ENCODE data around the gene VPREB3.

VPREB3 gene, protein sequence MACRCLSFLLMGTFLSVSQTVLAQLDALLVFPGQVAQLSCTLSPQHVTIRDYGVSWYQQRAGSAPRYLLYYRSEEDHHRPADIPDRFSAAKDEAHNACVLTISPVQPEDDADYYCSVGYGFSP

DNA sequence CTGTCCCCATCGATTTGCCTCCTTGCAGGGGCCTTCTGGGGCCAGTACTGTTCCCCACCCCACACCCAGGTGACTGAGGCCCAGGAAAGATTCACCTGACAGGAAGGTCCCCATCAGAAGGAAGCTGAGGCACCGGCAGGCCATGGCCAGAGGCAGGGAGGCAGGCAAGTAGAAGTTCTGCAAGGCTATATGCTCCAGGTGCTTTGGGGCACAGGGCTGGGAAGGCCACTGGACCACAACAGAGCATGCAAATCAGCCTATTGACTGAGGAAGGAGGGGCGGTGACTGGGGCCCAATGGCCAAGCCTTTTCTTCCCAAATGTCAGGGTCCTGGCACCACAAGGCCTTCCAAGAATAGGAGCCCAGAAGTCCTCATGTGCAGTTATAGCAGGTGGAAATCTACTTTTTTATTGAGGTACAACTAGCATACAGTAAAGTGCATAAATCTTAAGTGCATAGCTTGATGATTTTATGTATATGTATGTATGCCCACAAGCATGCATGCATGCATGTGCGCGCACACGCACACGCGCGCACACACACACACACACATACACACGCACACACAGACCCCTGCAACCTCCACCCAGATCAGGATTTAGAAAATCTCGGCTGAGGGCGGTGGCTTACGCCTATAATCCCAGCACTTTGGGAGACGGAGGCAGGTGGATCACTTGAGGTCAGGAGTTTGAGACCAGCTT is at the start of gene VPREB3:
VPREB3 (minus strand) TSS at position 206 of the 700 bp plus-strand sequence; CDS start at position 144, 62 bp downstream.
- no peak for TF ChIP-seq CTCF (IDR thresholded peaks at IDR 0.05)

DNA sequence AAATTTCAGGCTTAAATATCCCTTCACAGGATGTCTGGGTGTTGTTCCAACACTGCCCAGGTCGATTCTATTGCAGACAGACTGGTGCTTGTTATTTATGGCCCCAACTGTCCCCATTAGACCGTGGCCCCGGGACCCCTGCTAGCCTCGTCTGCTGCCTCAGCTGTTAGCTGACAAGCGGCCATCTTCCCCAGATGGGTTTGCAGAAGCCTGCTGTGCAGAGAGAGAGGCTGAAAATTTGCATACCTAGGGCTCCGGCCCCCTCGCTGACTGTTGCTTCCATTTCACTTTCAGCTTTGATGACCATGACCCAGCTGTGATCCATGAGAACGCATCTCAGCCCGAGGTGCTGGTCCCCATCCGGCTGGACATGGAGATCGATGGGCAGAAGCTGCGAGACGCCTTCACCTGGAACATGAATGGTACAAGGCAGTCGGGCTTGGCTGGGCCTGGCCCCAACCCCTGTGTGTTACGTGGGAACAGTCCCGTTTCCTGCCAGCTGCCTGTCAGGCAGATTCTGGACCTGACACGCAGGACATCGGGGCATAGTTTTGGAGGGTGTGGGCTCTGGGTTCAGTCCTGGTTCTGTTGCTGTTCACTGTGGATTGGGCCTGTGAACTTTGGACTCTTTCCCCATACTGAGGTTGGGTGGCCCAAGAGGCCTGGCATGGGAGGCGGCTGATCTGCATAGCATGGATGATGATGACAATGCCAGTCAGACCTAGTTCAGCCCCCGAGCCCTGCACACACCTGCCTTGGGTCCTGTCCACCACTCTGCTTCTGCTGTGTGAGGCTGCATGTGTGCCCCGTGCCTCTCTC is 49.0 kb upstream of the VPREB3 start:
- TF ChIP-seq CTCF (IDR thresholded peaks at IDR 0.05): no peak

DNA sequence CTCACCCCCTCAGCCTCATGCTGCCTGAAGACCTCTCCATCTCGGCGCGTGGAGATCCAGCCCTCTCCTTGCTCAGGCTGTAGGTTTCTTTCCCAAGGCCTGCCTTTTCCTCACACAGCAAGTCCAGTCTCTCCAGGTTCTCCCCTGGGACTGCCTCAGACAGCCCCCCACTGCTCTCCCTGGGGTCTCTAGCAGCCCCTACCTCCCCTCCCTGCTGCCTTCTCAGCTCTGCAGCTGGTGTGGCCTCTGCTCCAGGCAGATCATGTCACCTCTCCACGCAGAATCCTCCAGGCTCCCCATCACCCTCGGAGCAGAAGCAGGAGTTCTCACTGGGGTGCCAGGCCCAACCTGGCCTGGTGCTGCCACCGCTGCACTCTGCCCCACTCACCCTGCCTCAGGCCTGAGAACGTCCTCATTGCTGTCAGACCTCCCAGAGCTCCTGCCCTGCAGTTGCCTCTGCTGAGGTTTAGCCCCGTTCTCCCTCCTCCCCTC is 47.7 kb upstream of the VPREB3 start:
- no peak for TF ChIP-seq CTCF (IDR thresholded peaks at IDR 0.05)

DNA sequence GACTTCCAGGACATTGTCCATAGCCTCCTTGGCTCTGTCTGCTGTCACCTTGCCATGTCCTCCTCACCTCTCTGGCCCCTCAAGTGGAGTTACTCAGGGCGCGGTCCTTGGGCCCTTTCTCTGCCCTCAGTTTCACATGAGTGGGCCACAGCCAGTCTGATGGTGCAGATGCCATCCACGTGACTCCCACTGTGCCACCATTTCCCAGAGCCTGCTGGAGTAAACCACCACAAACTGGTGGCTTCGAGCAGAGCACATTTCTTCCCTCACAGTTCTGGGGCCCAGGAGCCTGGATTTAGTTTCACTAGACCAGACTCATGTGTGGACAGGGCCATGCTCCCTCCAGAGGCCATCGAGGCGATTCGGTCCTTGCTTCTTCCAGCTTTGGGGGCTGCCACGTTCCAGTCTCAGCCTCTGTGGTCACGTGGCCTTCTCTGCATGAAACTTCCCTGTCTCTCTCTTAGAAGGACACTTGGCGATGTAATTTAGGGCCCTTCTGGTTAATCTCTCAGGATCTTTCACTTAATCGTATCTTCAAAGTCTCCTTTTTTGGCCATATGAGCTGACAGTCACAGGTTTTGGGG is 47.1 kb upstream of the VPREB3 start:
- TF ChIP-seq CTCF (IDR thresholded peaks at IDR 0.05): no peak

GRCh38 chr22:23800297-23801237 is 46.3 kb upstream of the VPREB3 start:
- no peak for TF ChIP-seq CTCF (IDR thresholded peaks at IDR 0.05)

GRCh38 chr22:23796461-23796860 is 42.2 kb upstream of the VPREB3 start:
- no peak for TF ChIP-seq CTCF (IDR thresholded peaks at IDR 0.05)

All from LNCAP (cell line).